ENCODE results near the gene PTMS. TPM values are rescaled to one million over a fixed set of nuclear protein-coding genes. Genes with fewer than 3 reads are reported as not detected.

PTMS gene
- total and polyA plus RNA-seq, 9 of the 15 experiments (the other 6 are each of a cell fraction or from before 2014, with no cell fraction given): 5.1 to 287 (median 78.5) TPM

GRCh38 chr12:6766651-6767349, 637 bp downstream of the PTMS start (continued):
- TF ChIP-seq PPARD (CRISPR knock-in tag; IDR thresholded peaks at IDR 0.05) (no peak), XRCC4 (IDR thresholded peaks at IDR 0.05; ENCODE audit: extremely low read depth, insufficient read depth, insufficient read length) (no peak), ZNF124 (CRISPR knock-in tag; IDR thresholded peaks at IDR 0.05) (no peak), ZNF639 (CRISPR knock-in tag; conservative IDR thresholded peaks at IDR 0.05 in 1 of 2, IDR thresholded peaks at IDR 0.05 in 1 of 2) (peak in 1 of 2 experiments; percentile 86; a peak in 2 of 4 replicates), ZNF436 (CRISPR knock-in tag; IDR thresholded peaks at IDR 0.05) (no peak), RNF219 (CRISPR knock-in tag; IDR thresholded peaks at IDR 0.05) (no peak), ZNF239 (CRISPR knock-in tag; IDR thresholded peaks at IDR 0.05) (no peak), PURB (CRISPR knock-in tag; IDR thresholded peaks at IDR 0.05; ENCODE audit: low read depth) (no peak), RBM14 (IDR thresholded peaks at IDR 0.05; ENCODE audit: borderline replicate concordance, insufficient read depth, low read depth, low read length) (no peak), NFIX (CRISPR knock-in tag; IDR thresholded peaks at IDR 0.05; ENCODE audit: low read depth) (no peak), FOS (IDR thresholded peaks at IDR 0.05; ENCODE audit: extremely low read depth, insufficient read length) (no peak), ZNF764 (CRISPR knock-in tag; IDR thresholded peaks at IDR 0.05; ENCODE audit: low read depth) (no peak), KLF16 (IDR thresholded peaks at IDR 0.05) (no peak), ZNF407 (IDR thresholded peaks at IDR 0.05; ENCODE audit: low read depth) (peak; percentile 85), RFX5 (IDR thresholded peaks at IDR 0.05; ENCODE audit: low read depth, low read length) (no peak), KLF6 (CRISPR knock-in tag; IDR thresholded peaks at IDR 0.05; ENCODE audit: borderline replicate concordance) (no peak)

Measured in K562 (cell line).